Measurements from ENCODE around the gene SHMT2.

SHMT2 gene

DNA sequence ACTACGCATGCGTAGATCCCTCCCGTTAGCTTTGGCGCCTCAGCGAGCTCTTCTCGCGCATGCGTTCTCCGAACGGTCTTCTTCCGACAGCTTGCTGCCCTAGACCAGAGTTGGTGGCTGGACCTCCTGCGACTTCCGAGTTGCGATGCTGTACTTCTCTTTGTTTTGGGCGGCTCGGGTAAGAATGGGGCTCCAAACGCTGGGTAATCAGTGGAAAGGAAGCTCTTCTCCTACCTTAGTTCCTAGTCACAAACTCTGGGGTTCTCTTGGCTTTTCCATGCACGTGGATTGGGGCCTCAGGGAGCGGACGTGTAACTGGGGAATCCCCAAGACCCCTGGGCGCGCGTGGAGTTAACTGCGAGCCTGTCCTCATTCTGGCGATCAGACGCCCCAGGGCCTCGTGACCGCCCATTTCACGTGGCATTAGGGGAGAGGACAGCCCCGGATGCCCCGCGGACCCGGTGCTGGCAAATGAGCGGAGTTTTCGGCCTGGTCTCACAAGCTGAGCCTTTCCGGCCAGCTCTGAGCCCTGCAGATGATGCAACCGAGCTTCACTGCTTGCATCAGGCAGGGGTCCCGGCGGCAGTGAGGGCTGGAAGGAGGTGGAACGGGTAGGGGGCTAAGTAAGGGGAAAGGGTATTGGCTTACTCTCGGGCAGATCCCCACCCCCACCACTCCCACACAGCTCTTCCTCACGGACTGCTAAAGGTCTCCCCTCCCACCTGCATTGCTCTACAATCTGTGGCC lies at the start of gene SHMT2:
TSS of gene SHMT2 (plus strand) at position 78 of the 747 bp plus-strand sequence. CDS start at position 146, 68 bp downstream.
- TF ChIP-seq, protein P1, sequence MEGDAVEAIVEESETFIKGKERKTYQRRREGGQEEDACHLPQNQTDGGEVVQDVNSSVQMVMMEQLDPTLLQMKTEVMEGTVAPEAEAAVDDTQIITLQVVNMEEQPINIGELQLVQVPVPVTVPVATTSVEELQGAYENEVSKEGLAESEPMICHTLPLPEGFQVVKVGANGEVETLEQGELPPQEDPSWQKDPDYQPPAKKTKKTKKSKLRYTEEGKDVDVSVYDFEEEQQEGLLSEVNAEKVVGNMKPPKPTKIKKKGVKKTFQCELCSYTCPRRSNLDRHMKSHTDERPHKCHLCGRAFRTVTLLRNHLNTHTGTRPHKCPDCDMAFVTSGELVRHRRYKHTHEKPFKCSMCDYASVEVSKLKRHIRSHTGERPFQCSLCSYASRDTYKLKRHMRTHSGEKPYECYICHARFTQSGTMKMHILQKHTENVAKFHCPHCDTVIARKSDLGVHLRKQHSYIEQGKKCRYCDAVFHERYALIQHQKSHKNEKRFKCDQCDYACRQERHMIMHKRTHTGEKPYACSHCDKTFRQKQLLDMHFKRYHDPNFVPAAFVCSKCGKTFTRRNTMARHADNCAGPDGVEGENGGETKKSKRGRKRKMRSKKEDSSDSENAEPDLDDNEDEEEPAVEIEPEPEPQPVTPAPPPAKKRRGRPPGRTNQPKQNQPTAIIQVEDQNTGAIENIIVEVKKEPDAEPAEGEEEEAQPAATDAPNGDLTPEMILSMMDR (conservative IDR thresholded peaks at IDR 0.05; ENCODE audit: low read depth) = no peak
- POLR2A ChIA-PET (ENCODE audit: low non-redundant PET) = interaction anchor here (0.6 to 0.7 kb wide), 2 partner anchors 12 to 177 kb away, joined by 3 to 4 read pairs; no protein-coding TSS in a partner anchor
- H3K27ac ChIP-seq = peak within 1 kb of the TSS; percentile 84
- DNase-seq (ENCODE audit: low spot score) = peak; percentile 99
- CTCF ChIA-PET = interaction anchor here (0.8 to 2.9 kb wide), 5 partner anchors 9 to 601 kb away, joined by 3 to 28 read pairs (median 15); no protein-coding TSS in a partner anchor

GRCh38 chr12:57180321-57180989 lies 49.1 kb upstream of the SHMT2 start:
- peak overlapping the region; percentile 64 for H3K27ac ChIP-seq
- ChIA-PET POLR2A (ENCODE audit: low non-redundant PET) (no interaction called here), CTCF (interaction anchor here (0.6 to 9.6 kb wide), 3 partner anchors 29 to 308 kb away, joined by 4 to 89 read pairs (median 5); partner anchors contain the start of gene LRP1)
- TF ChIP-seq, protein P1 (conservative IDR thresholded peaks at IDR 0.05; ENCODE audit: low read depth) = no peak
- DNase-seq (ENCODE audit: low spot score) = no peak

GRCh38 chr12:57181072-57181471 lies 48.4 kb upstream of the SHMT2 start:
- H3K27ac ChIP-seq = peak overlapping the region; percentile 64
- TF ChIP-seq, protein P1 (conservative IDR thresholded peaks at IDR 0.05; ENCODE audit: low read depth) = no peak
- POLR2A ChIA-PET (ENCODE audit: low non-redundant PET) = no interaction called here
- DNase-seq (ENCODE audit: low spot score) = no peak
- CTCF ChIA-PET = interaction anchor here (9.6 kb wide), 1 partner anchor 55 kb away, joined by 89 read pairs; the partner anchor contains the start of gene LRP1

GRCh38 chr12:57181561-57182155 lies 47.9 kb upstream of the SHMT2 start:
- TF ChIP-seq, protein P1 (conservative IDR thresholded peaks at IDR 0.05; ENCODE audit: low read depth) = no peak
- POLR2A ChIA-PET (ENCODE audit: low non-redundant PET) = no interaction called here
- no peak for DNase-seq (ENCODE audit: low spot score)
- H3K27ac ChIP-seq = peak overlapping the region; percentile 64
- CTCF ChIA-PET = interaction anchor here (0.7 to 9.6 kb wide), 3 partner anchors 14 to 65 kb away, joined by 3 to 89 read pairs (median 4); partner anchors contain the start of gene LRP1

- TF ChIP-seq, protein P1 (conservative IDR thresholded peaks at IDR 0.05; ENCODE audit: low read depth) = peak; percentile 88
- ChIA-PET POLR2A (ENCODE audit: low non-redundant PET) (no interaction called here), CTCF (interaction anchor here (0.6 to 9.6 kb wide), 13 partner anchors 15 to 642 kb away, joined by 3 to 89 read pairs (median 3); partner anchors contain the start of gene LRP1)
- peak; percentile 93 for DNase-seq (ENCODE audit: low spot score)
- H3K27ac ChIP-seq = peak overlapping the region; percentile 64
Measured at GRCh38 chr12:57182918-57183575, 46.5 kb upstream of the SHMT2 start.
